LNCaP clone FGC (cell line): ENCODE measurements around the gene SSX1.
"Not testable (repeated sequence)": the region's sequence is repeated elsewhere in the genome, so short reads cannot be mapped to it uniquely, and the experiment has no call there.

ENCODE experiments used
- DNase-seq: peaks from one replicate; pipeline ENCODE4 v3.0.0-alpha.2; 2011; ENCODE audit warnings: low read depth
- H3K4me3 ChIP-seq: 2 replicates; pipeline ENCODE4 v1.5.1; 2011; ENCODE audit warnings: mild to moderate bottlenecking, low read depth, low read length, control low read depth
- CTCF ChIP-seq: IDR thresholded peaks from 2 replicates; pipeline ENCODE4 v1.5.1; 2012; ENCODE audit warnings: mild to moderate bottlenecking; ENCODE audit not compliant: control insufficient read depth, insufficient read depth; ENCODE audit errors: extremely low read depth

The SSX1 gene

GRCh38 chrX:48255062-48255796, at the start of gene SSX1:
TSS of gene SSX1 (plus strand) at chrX:48255392. CDS start at chrX:48257242, 1,850 bp downstream.
- H3K4me3 ChIP-seq = not testable (repeated sequence)

GRCh38 chrX:48214341-48214740, 40.9 kb upstream of the SSX1 start:
- DNase-seq = not testable (repeated sequence)

More at GRCh38 chrX:48255062-48255796, at the start of gene SSX1:
- not testable (repeated sequence) for DNase-seq

GRCh38 chrX:48224196-48224595, 31.0 kb upstream of the SSX1 start:
- DNase-seq, H3K4me3 ChIP-seq: not testable (repeated sequence)

More at GRCh38 chrX:48214341-48214740, 40.9 kb upstream of the SSX1 start:
- H3K4me3 ChIP-seq = not testable (repeated sequence)

- H3K4me3 ChIP-seq, DNase-seq: not testable (repeated sequence)
Measured at GRCh38 chrX:48252945-48253344, 2.2 kb upstream of the SSX1 start.

GRCh38 chrX:48274365-48274764, 19.2 kb downstream of the SSX1 start:
- DNase-seq, H3K4me3 ChIP-seq: not testable (repeated sequence)

- no peak for DNase-seq
Measured at GRCh38 chrX:48278958-48279357, 23.8 kb downstream of the SSX1 start.

GRCh38 chrX:48280729-48281128, 25.5 kb downstream of the SSX1 start:
- DNase-seq, H3K4me3 ChIP-seq: not testable (repeated sequence)

More at GRCh38 chrX:48278958-48279357, 23.8 kb downstream of the SSX1 start:
- H3K4me3 ChIP-seq = no peak overlapping the region
- TF ChIP-seq CTCF = no peak

- TF ChIP-seq CTCF = no peak
- no peak for DNase-seq
- no peak overlapping the region for H3K4me3 ChIP-seq
Measured at GRCh38 chrX:48306175-48306574, 51.0 kb downstream of the SSX1 start.

- not testable (repeated sequence) for DNase-seq, H3K4me3 ChIP-seq
Measured at GRCh38 chrX:48313996-48314395, 58.8 kb downstream of the SSX1 start.
